PFSK-1 (cell line): ENCODE results near the gene PLPPR5.

Experiments used
- POLR2AphosphoS5 ChIP-seq: IDR thresholded peaks from 2 replicates; pipeline ENCODE4 v1.6.1; 2012; ENCODE audit warnings: low read depth, mild to moderate bottlenecking, control low read depth, low read length, moderate library complexity
- TAF1 ChIP-seq: IDR thresholded peaks from 2 replicates; pipeline ENCODE4 v1.6.1; 2012; ENCODE audit warnings: low read length, control low read depth, borderline replicate concordance; ENCODE audit not compliant: insufficient read depth

GRCh38 chr1:99010679-99011078 lies 6.0 kb upstream of the PLPPR5 start:
- TF ChIP-seq POLR2AphosphoS5 (no peak), TAF1 (no peak)
